Activated naive CD4-positive, alpha-beta T cell treated with anti-CD3 and anti-CD28 coated beads for 36 hours (primary cell): ENCODE measurements around the gene ABCC11. TPM values are rescaled to one million over a fixed set of nuclear protein-coding genes. Genes with fewer than 3 reads are reported as not detected.

Experiments
- CTCF ChIA-PET: fragments of 350-600 bp; sonication (Branson Sonifier 250); formaldehyde crosslinking; loops from one replicate; lab custom pipeline; 2021; ENCODE audit warnings: antibody characterized with exemption; lab: Charles Lee
- DNase-seq: peaks from one replicate; pipeline ENCODE4 v3.0.0-alpha.2; 2020
- H3K27ac Mint-ChIP-seq: one replicate; pipeline ENCODE4 v1.8.0; 2021; ENCODE audit warnings: mild to moderate bottlenecking, mixed read lengths
- H3K27me3 Mint-ChIP-seq: one replicate; pipeline ENCODE4 v1.8.0; 2021; ENCODE audit warnings: low read depth, mixed read lengths
- H3K36me3 Mint-ChIP-seq: one replicate; pipeline ENCODE4 v1.8.0; 2021; ENCODE audit warnings: low read depth, mixed read lengths
- H3K4me1 Mint-ChIP-seq: one replicate; pipeline ENCODE4 v1.8.0; 2021; ENCODE audit warnings: low read depth, mixed read lengths
- H3K4me3 Mint-ChIP-seq: one replicate; pipeline ENCODE4 v1.8.0; 2021; ENCODE audit warnings: mild to moderate bottlenecking, moderate library complexity, mixed read lengths
- H3K9me3 Mint-ChIP-seq: one replicate; pipeline ENCODE4 v1.8.0; 2021; ENCODE audit warnings: mixed read lengths
- intact Hi-C: fragments of 100-400 bp; cut with micrococcal nuclease; formaldehyde crosslinking; loops from one replicate; pipeline ENCODE4 v1.15.1; 2023
- total RNA-seq, 2 experiments: library from RNA; stranded (reverse); gene quantifications; one replicate each; pipeline ENCODE4 v1.2.3, GENCODE V29; 2021

Gene ABCC11
- total RNA-seq, 2 experiments from 2014 or later: 0.15 to 0.24 TPM

GRCh38 chr16:48155926-48156789, 91.2 kb downstream of the ABCC11 start, which contains the start of gene ABCC12:
TSS of gene ABCC12 (minus strand) at chr16:48155993. CDS start at chr16:48146424, 9,569 bp downstream.
- CTCF ChIA-PET: interaction anchor here (0.6 to 3.3 kb wide), 9 partner anchors 9 to 1120 kb away, joined by 3 to 14 read pairs (median 3); partner anchors contain the start of gene NETO2
- Mint-ChIP-seq H3K27me3 (peaks cover 25% of the 10 kb centered on the region), H3K36me3 (no peaks in the 10 kb centered on the region), H3K4me3 (no peak within 1 kb of the TSS), H3K4me1 (peaks cover 26% of the 10 kb centered on the region), H3K9me3 (no peaks in the 10 kb centered on the region), H3K27ac (no peak within 1 kb of the TSS)
- intact Hi-C loops: loop anchor here (1.0 to 10.0 kb wide), 7 partner anchors 101 to 1207 kb away; no protein-coding TSS in a partner anchor
- no peak for DNase-seq

- CTCF ChIA-PET: no interaction called here
- peaks cover 21% of the 10 kb centered on the region for H3K4me1 Mint-ChIP-seq
- peaks cover 26% of the 10 kb centered on the region for H3K27me3 Mint-ChIP-seq
- intact Hi-C loops: loop anchor here (10.0 kb wide), 2 partner anchors 179 to 279 kb away; no protein-coding TSS in a partner anchor
- H3K27ac Mint-ChIP-seq: no peak overlapping the region
- H3K9me3 Mint-ChIP-seq: peaks cover 3% of the 10 kb centered on the region
- no peak for DNase-seq
- H3K4me3 Mint-ChIP-seq: no peak overlapping the region
- no peaks in the 10 kb centered on the region for H3K36me3 Mint-ChIP-seq
These were observed 93.6 kb downstream of the ABCC11 start for GRCh38 chr16:48153774-48154173.

- H3K4me1 Mint-ChIP-seq: peaks cover 6% of the 10 kb centered on the region
- H3K27me3 Mint-ChIP-seq: peaks cover 32% of the 10 kb centered on the region
- CTCF ChIA-PET: interaction anchor here (0.6 to 0.7 kb wide), 3 partner anchors 1017 to 1408 kb away, joined by 3 to 4 read pairs (median 4); no protein-coding TSS in a partner anchor
- H3K9me3 Mint-ChIP-seq: peaks cover 3% of the 10 kb centered on the region
- no peaks in the 10 kb centered on the region for H3K36me3 Mint-ChIP-seq
- DNase-seq: no peak
- H3K27ac Mint-ChIP-seq: no peak overlapping the region
- intact Hi-C loops: loop anchor here (10.0 kb wide), 2 partner anchors 177 to 277 kb away; no protein-coding TSS in a partner anchor
- no peak overlapping the region for H3K4me3 Mint-ChIP-seq
These were observed 95.1 kb downstream of the ABCC11 start for GRCh38 chr16:48152226-48152625.

- no peak for DNase-seq
- peaks cover 3% of the 10 kb centered on the region for H3K9me3 Mint-ChIP-seq
- intact Hi-C loops: loop anchor here (10.0 kb wide), 2 partner anchors 176 to 276 kb away; no protein-coding TSS in a partner anchor
- H3K27me3 Mint-ChIP-seq: peaks cover 24% of the 10 kb centered on the region
- CTCF ChIA-PET: no interaction called here
- H3K4me3 Mint-ChIP-seq: no peak overlapping the region
- H3K36me3 Mint-ChIP-seq: no peaks in the 10 kb centered on the region
- H3K27ac Mint-ChIP-seq: no peak overlapping the region
- H3K4me1 Mint-ChIP-seq: no peaks in the 10 kb centered on the region
These were observed 96.6 kb downstream of the ABCC11 start for GRCh38 chr16:48150707-48151106.

- Mint-ChIP-seq H3K27me3 (peaks cover 11% of the 10 kb centered on the region), H3K27ac (no peak overlapping the region), H3K9me3 (peaks cover 3% of the 10 kb centered on the region), H3K4me3 (no peak overlapping the region), H3K4me1 (no peaks in the 10 kb centered on the region), H3K36me3 (no peaks in the 10 kb centered on the region)
- CTCF ChIA-PET: no interaction called here
- intact Hi-C loops: no loop called here
- DNase-seq: no peak
These were observed 100.6 kb downstream of the ABCC11 start for GRCh38 chr16:48146710-48147109.

GRCh38 chr16:48146131-48146530, 101.2 kb downstream of the ABCC11 start:
- peaks cover 12% of the 10 kb centered on the region for H3K27me3 Mint-ChIP-seq
- no peak for DNase-seq
- intact Hi-C loops: no loop called here
- peaks cover 3% of the 10 kb centered on the region for H3K9me3 Mint-ChIP-seq
- H3K27ac Mint-ChIP-seq: no peak overlapping the region
- H3K36me3 Mint-ChIP-seq: no peaks in the 10 kb centered on the region
- H3K4me1 Mint-ChIP-seq: no peaks in the 10 kb centered on the region
- CTCF ChIA-PET: no interaction called here
- H3K4me3 Mint-ChIP-seq: no peak overlapping the region

GRCh38 chr16:48143812-48144368, 103.4 kb downstream of the ABCC11 start:
- no peaks in the 10 kb centered on the region for H3K4me1 Mint-ChIP-seq
- H3K27ac Mint-ChIP-seq: no peak overlapping the region
- H3K9me3 Mint-ChIP-seq: no peaks in the 10 kb centered on the region
- CTCF ChIA-PET: interaction anchor here (1.0 kb wide), 1 partner anchor 12 kb away, joined by 3 read pairs; no protein-coding TSS in a partner anchor
- H3K36me3 Mint-ChIP-seq: no peaks in the 10 kb centered on the region
- no peak for DNase-seq
- H3K4me3 Mint-ChIP-seq: no peak overlapping the region
- H3K27me3 Mint-ChIP-seq: peaks cover 12% of the 10 kb centered on the region
- intact Hi-C loops: no loop called here

- no peak for DNase-seq
- CTCF ChIA-PET: no interaction called here
- H3K27me3 Mint-ChIP-seq: peaks cover 10% of the 10 kb centered on the region
- H3K4me1 Mint-ChIP-seq: no peaks in the 10 kb centered on the region
- no peaks in the 10 kb centered on the region for H3K36me3 Mint-ChIP-seq
- intact Hi-C loops: no loop called here
- H3K4me3 Mint-ChIP-seq: no peak overlapping the region
- no peak overlapping the region for H3K27ac Mint-ChIP-seq
- no peaks in the 10 kb centered on the region for H3K9me3 Mint-ChIP-seq
These were observed 106.5 kb downstream of the ABCC11 start for GRCh38 chr16:48140821-48141220.

- Mint-ChIP-seq H3K27me3 (peaks cover 10% of the 10 kb centered on the region), H3K4me1 (no peaks in the 10 kb centered on the region), H3K9me3 (no peaks in the 10 kb centered on the region), H3K27ac (no peak overlapping the region), H3K36me3 (no peaks in the 10 kb centered on the region), H3K4me3 (no peak overlapping the region)
- intact Hi-C loops: no loop called here
- DNase-seq: no peak
- CTCF ChIA-PET: interaction anchor here (0.6 kb wide), 1 partner anchor 16 kb away, joined by 3 read pairs; no protein-coding TSS in a partner anchor
These were observed 107.8 kb downstream of the ABCC11 start for GRCh38 chr16:48139517-48139916.

- no peaks in the 10 kb centered on the region for H3K9me3 Mint-ChIP-seq
- no peak for DNase-seq
- H3K27me3 Mint-ChIP-seq: peaks cover 10% of the 10 kb centered on the region
- H3K36me3 Mint-ChIP-seq: no peaks in the 10 kb centered on the region
- CTCF ChIA-PET: interaction anchor here (0.6 kb wide), 1 partner anchor 28 kb away, joined by 3 read pairs; no protein-coding TSS in a partner anchor
- no peaks in the 10 kb centered on the region for H3K4me1 Mint-ChIP-seq
- intact Hi-C loops: no loop called here
- H3K27ac Mint-ChIP-seq: no peak overlapping the region
- H3K4me3 Mint-ChIP-seq: no peak overlapping the region
These were observed 108.8 kb downstream of the ABCC11 start for GRCh38 chr16:48138543-48138942.

- Mint-ChIP-seq H3K36me3 (no peaks in the 10 kb centered on the region), H3K4me1 (no peaks in the 10 kb centered on the region), H3K9me3 (no peaks in the 10 kb centered on the region), H3K27ac (no peak overlapping the region), H3K27me3 (peaks cover 10% of the 10 kb centered on the region), H3K4me3 (no peak overlapping the region)
- intact Hi-C loops: no loop called here
- no peak for DNase-seq
- CTCF ChIA-PET: interaction anchor here (0.6 to 1.0 kb wide), 4 partner anchors 27 to 1205 kb away, joined by 3 to 6 read pairs (median 4); no protein-coding TSS in a partner anchor
These were observed 109.5 kb downstream of the ABCC11 start for GRCh38 chr16:48137822-48138221.
